Ovary (tissue), 3 donors: Measurements from ENCODE around the gene RNF14.

Experiments used
- CTCF ChIP-seq, 3 donors: fragments of 450-650 bp in 2 of 3; fragments of 200-600 bp in 1 of 3; IDR thresholded peaks; one replicate each; pipeline versions ENCODE4 v1.5.1 to v1.8.0; 2016 to 2022; ENCODE audit warnings: antibody characterized with exemption in 3 of 3, mild to moderate bottlenecking in 1 of 3
- POLR2A ChIP-seq: fragments of 450-650 bp; IDR thresholded peaks from one replicate; pipeline ENCODE4 v1.6.1; 2017; ENCODE audit warnings: antibody characterized with exemption, mild to moderate bottlenecking, moderate library complexity
- donor health status: DM: no; HTN: no; CAD: no.

- TF ChIP-seq POLR2A = no peak
- no peak for TF ChIP-seq CTCF (IDR thresholded peaks at IDR 0.05)
These were observed 48.1 kb upstream of the RNF14 start for GRCh38 chr5:141920771-141921170.
